DND-41 (cell line): ENCODE data around the gene BFSP2.

ENCODE experiments used
- CTCF ChIP-seq: IDR thresholded peaks from 2 replicates; pipeline ENCODE4 v1.5.1; 2012; ENCODE audit warnings: borderline replicate concordance, low read length, moderate library complexity, mild to moderate bottlenecking; ENCODE audit not compliant: poor library complexity, severe bottlenecking; ENCODE audit errors: extremely low read depth
- EZH2 ChIP-seq: IDR thresholded peaks from 3 replicates; pipeline ENCODE4 v1.6.1; 2012; ENCODE audit warnings: borderline replicate concordance, low read depth, mild to moderate bottlenecking, moderate library complexity, low read length, inconsistent platforms; ENCODE audit not compliant: severe bottlenecking

- TF ChIP-seq CTCF (no peak), EZH2 (no peak)
These were observed 73.0 kb downstream of the BFSP2 start for GRCh38 chr3:133472889-133473288.
